K562 (cell line): ENCODE data around the gene BMP2. TPM values are rescaled to one million over a fixed set of nuclear protein-coding genes. Genes with fewer than 3 reads are reported as not detected.

Source experiments
- ATAC-seq: fragments of 200-7000 bp; cut with Tn5 transposase; 3 replicates; pipeline ENCODE4 v1.9.1; 2020; ENCODE audit warnings: moderate library complexity
- BruUV-seq: library from RNA; stranded (reverse); fragments of 400-500 nt; replicated peaks from 2 replicates; lab custom pipeline; 2021; lab: Mats Ljungman, UMichigan
- CTCF ChIA-PET: fragments of 300-600 bp; formaldehyde crosslinking; extraction: SDS; loops from one replicate; lab custom pipeline; 2021; ENCODE audit warnings: low intra/inter-chr PET ratio; lab: Yijun Ruan, JAX
- POLR2A ChIA-PET: fragments of 300-600, 350-650 bp; sonication (Branson Sonifier 250); formaldehyde crosslinking; extraction: SDS; loops from one replicate; lab custom pipeline; 2021; ENCODE audit warnings: antibody characterized with exemption, inconsistent platforms; lab: Yijun Ruan, JAX
- DNase-seq, 4 experiments: peaks; one replicate each; pipeline versions ENCODE4 v3.0.0 to v3.0.0-alpha.2; 2011 to 2018; ENCODE audit warnings: low spot score in 3 of 4, mixed read lengths in 3 of 4; ENCODE audit errors: extremely low read depth in 1 of 4
- FAIRE-seq: peaks from 2 replicates; lab custom pipeline; 2011; peaks lifted over from hg19 to GRCh38; lab: Jason Lieb, UNC
- H2AFZ ChIP-seq: 2 replicates; pipeline ENCODE4 v1.6.0; 2011; ENCODE audit warnings: low read depth, low read length, control low read depth, inconsistent platforms
- H3K27ac ChIP-seq: fragments of 200-600 bp; 3 replicates; pipeline ENCODE4 v1.8.0; 2011; ENCODE audit warnings: low read depth, mild to moderate bottlenecking, control low read depth, inconsistent platforms, low read length, moderate library complexity, mixed read lengths; ENCODE audit errors: extremely low read depth
- H3K27me3 ChIP-seq, 2 experiments: fragments of 300-600 bp in 1 of 2; 2 replicates in 1 of 2; 3 replicates in 1 of 2; pipeline versions ENCODE4 v1.6.0 to v1.8.0; 2011; ENCODE audit warnings: inconsistent platforms in 2 of 2, low read length in 2 of 2, mild to moderate bottlenecking in 1 of 2, mixed read lengths in 1 of 2, moderate library complexity in 1 of 2; ENCODE audit not compliant: control insufficient read depth in 2 of 2, insufficient read depth in 2 of 2
- H3K36me3 ChIP-seq: fragments of 300-600 bp; 3 replicates; pipeline ENCODE4 v1.8.0; 2011; ENCODE audit warnings: mild to moderate bottlenecking, low read length, inconsistent platforms; ENCODE audit not compliant: control insufficient read depth, insufficient read depth
- H3K4me1 ChIP-seq, 2 experiments: fragments of 200-600 bp in 1 of 2; replicated peaks in 1 of 2; 2 replicates in 1 of 2; 3 replicates in 1 of 2; pipeline versions ENCODE4 v1.5.1 to v1.8.0; 2011; ENCODE audit warnings: inconsistent platforms in 2 of 2, low read length in 2 of 2, mild to moderate bottlenecking in 1 of 2, mixed read lengths in 1 of 2, moderate library complexity in 1 of 2; ENCODE audit not compliant: control insufficient read depth in 2 of 2, insufficient read depth in 2 of 2
- H3K4me2 ChIP-seq: 2 replicates; pipeline ENCODE4 v1.6.1; 2011; ENCODE audit warnings: low read length, control low read depth, inconsistent platforms, mixed read lengths; ENCODE audit not compliant: insufficient read depth
- H3K4me3 ChIP-seq: fragments of 200-600 bp; sonication (generic), shearing (Covaris generic); 2 replicates; pipeline ENCODE4 v1.5.1; 2016; ENCODE audit warnings: control low read depth, inconsistent platforms
- H3K79me2 ChIP-seq: fragments of 200-600 bp; 3 replicates; pipeline ENCODE4 v1.8.0; 2011; ENCODE audit warnings: low read length, inconsistent platforms; ENCODE audit not compliant: control insufficient read depth, insufficient read depth
- H3K9ac ChIP-seq, 2 experiments: 2 replicates each; pipeline versions ENCODE4 v1.6.0 to v1.6.1; 2011; ENCODE audit warnings: low read depth in 2 of 2, low read length in 2 of 2, control low read depth in 1 of 2, inconsistent platforms in 1 of 2, mild to moderate bottlenecking in 1 of 2, mixed read lengths in 1 of 2; ENCODE audit not compliant: insufficient read depth in 1 of 2
- H3K9me1 ChIP-seq: one replicate; pipeline ENCODE4 v1.6.0; 2011; ENCODE audit warnings: inconsistent platforms, mild to moderate bottlenecking, low read length, moderate library complexity; ENCODE audit not compliant: control insufficient read depth, insufficient read depth
- H3K9me3 ChIP-seq: replicated peaks from 2 replicates; pipeline ENCODE4 v1.5.1; 2011; ENCODE audit warnings: low read depth, low read length, inconsistent platforms; ENCODE audit not compliant: control insufficient read depth, insufficient read depth
- H4K20me1 ChIP-seq: replicated peaks from 2 replicates; pipeline ENCODE4 v1.6.1; 2011; ENCODE audit warnings: low read length, inconsistent platforms, mixed read lengths; ENCODE audit not compliant: control insufficient read depth, insufficient read depth
- ARID2 ChIP-seq: fragments of 450-650 bp; IDR thresholded peaks from 2 replicates; pipeline ENCODE4 v1.6.1; 2017; ENCODE audit warnings: antibody characterized with exemption, mild to moderate bottlenecking
- DPF2 ChIP-seq: fragments of 450-650 bp; IDR thresholded peaks from 2 replicates; pipeline ENCODE4 v1.6.1; 2016
- ELF2 ChIP-seq: fragments of 250-450 bp; sonication (Bioruptor Pico); IDR thresholded peaks from 2 replicates; pipeline ENCODE4 v1.5.0; 2021; ENCODE audit warnings: mild to moderate bottlenecking
- GTF2A2 ChIP-seq: IDR thresholded peaks from 2 replicates; pipeline ENCODE4 v1.6.1; 2016; ENCODE audit warnings: mild to moderate bottlenecking, missing genetic modification characterization, missing compliant biosample characterization
- IRF2 ChIP-seq: sonication (generic); formaldehyde crosslinking; IDR thresholded peaks from 2 replicates; pipeline ENCODE4 v1.8.1; 2022; ENCODE audit warnings: mild to moderate bottlenecking, missing genetic modification reagents
- NONO ChIP-seq, 2 experiments: fragments of 200-400 bp in 1 of 2; fragments of 450-650 bp in 1 of 2; formaldehyde crosslinking in 1 of 2; IDR thresholded peaks; 2 replicates each; pipeline ENCODE4 v1.6.1; 2017; ENCODE audit warnings: low read depth in 2 of 2, mild to moderate bottlenecking in 2 of 2, moderate library complexity in 2 of 2, low read length in 1 of 2
- PTRF ChIP-seq: fragments of 450-650 bp; IDR thresholded peaks from 2 replicates; pipeline ENCODE4 v1.6.1; 2016; ENCODE audit warnings: mild to moderate bottlenecking, missing genetic modification characterization, missing compliant biosample characterization
- RHOXF2B ChIP-seq: fragments of 250-450 bp; sonication (Bioruptor Pico); conservative IDR thresholded peaks from 2 replicates; pipeline ENCODE4 v1.5.1; 2021
- SMARCA4 ChIP-seq: fragments of 450-650 bp; IDR thresholded peaks from 2 replicates; pipeline ENCODE4 v1.6.1; 2016
- ZNF133 ChIP-seq: fragments of 250-450 bp; sonication (Bioruptor Pico); IDR thresholded peaks from 2 replicates; pipeline ENCODE4 v1.4.0; 2020; ENCODE audit warnings: mild to moderate bottlenecking
- ZNF239 ChIP-seq: fragments of 250-450 bp; sonication (Bioruptor Pico); IDR thresholded peaks from 2 replicates; pipeline ENCODE4 v1.4.0; 2020; ENCODE audit warnings: mild to moderate bottlenecking
- ZNF384 ChIP-seq: IDR thresholded peaks from 2 replicates; pipeline ENCODE4 v1.6.1; 2012; ENCODE audit warnings: low read depth, low read length, improper control_type of control experiment
- ZNF57 ChIP-seq: fragments of 450-650 bp; formaldehyde crosslinking; IDR thresholded peaks from 2 replicates; pipeline ENCODE4 v1.4.0; 2020; ENCODE audit warnings: mild to moderate bottlenecking, moderate library complexity
- ZNF668 ChIP-seq: fragments of 250-450 bp; sonication (Bioruptor Pico); IDR thresholded peaks from 2 replicates; pipeline ENCODE4 v1.8.0; 2022; ENCODE audit warnings: mild to moderate bottlenecking, inconsistent platforms
- WGBS: fragments of 100-300 bp; shearing (Covaris generic); methylation state at CpG from one replicate; pipeline ENCODE4 v1.1.6; 2016; ENCODE audit warnings: low coverage, mixed read lengths; ENCODE audit not compliant: insufficient coverage; ENCODE audit errors: missing lambda C conversion rate; 5-methylcytosine and 5-hydroxymethylcytosine counted together
- in situ Hi-C: fragments of 300-500 bp; cut with MboI; formaldehyde crosslinking; loops from 4 replicates; pipeline ENCODE4 v1.15.0; 2018; ENCODE audit warnings: inconsistent platforms, mixed read lengths
- intact Hi-C: fragments of 100-400 bp; cut with micrococcal nuclease; formaldehyde crosslinking; loops from 2 replicates; pipeline ENCODE4 v1.14.2; 2022
- polyA plus RNA-seq, 8 experiments: library from polyadenylated mRNA; depleted of rRNA in 4 of 8; stranded (reverse) in 5 of 8; unstranded in 3 of 8; fragments of >200 nt; fragmentation: Nextera tagmentation in 2 of 8; fragmentation: Illumina TruSeq in 1 of 8; extraction: Ambion mirVana in 2 of 8; extraction: Trizol in 1 of 8; gene quantifications; 2 replicates each; pipeline versions ENCODE4 v1.2.1 to v1.2.3, GENCODE V29; 2011 to 2014; ENCODE audit warnings: inconsistent platforms in 1 of 8, missing spikeins in 1 of 8
- total RNA-seq, 7 experiments: library from RNA; depleted of rRNA in 6 of 7; stranded (reverse); fragments of >200 nt in 6 of 7; fragmentation: Illumina TruSeq in 2 of 7; extraction: Trizol in 2 of 7; gene quantifications; 2 replicates each; pipeline versions ENCODE4 v1.2.1 to v1.2.3, GENCODE V29; 2011 to 2021; ENCODE audit warnings: low replicate concordance in 1 of 7
- TF ChIP-seq, protein P1 (sequence below): fragments of 450-650 bp; formaldehyde crosslinking; conservative IDR thresholded peaks from 2 replicates; pipeline ENCODE4 v1.4.0; 2022; ENCODE audit warnings: mild to moderate bottlenecking, missing genetic modification characterization
- TF ChIP-seq, protein P2 (sequence below): sonication (generic); formaldehyde crosslinking; IDR thresholded peaks from 2 replicates; pipeline ENCODE4 v1.4.0; 2020; ENCODE audit warnings: mild to moderate bottlenecking, missing genetic modification reagents

The BMP2 gene
- total and polyA plus RNA-seq, 9 of the 15 experiments (the other 6 are each of a cell fraction or from before 2014, with no cell fraction given), result 0.01 to 0.07 (median 0.03) TPM; not detected in 5

DNA sequence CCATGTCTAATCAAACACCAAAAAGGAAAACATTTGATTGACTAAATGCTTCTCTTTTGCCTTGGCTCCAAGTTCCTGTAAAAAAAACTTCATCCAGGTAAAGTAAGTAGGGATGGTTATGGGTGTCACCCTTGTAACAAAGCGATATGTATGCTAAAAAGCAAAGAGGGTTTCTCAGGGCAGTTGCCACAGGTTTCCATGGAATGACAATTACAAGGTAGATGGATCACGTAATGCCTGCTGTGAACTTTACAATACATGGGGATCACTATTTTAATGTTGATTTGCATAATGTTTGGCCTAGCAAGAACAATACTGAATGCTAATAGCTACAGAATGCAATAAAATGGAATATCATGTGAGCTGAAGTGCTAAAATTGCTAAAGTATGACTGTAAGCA, 2.9 kb upstream of the BMP2 start:
- ChIA-PET CTCF (no interaction called here), POLR2A (no interaction called here)
- 0% methylated on average over 2 of the region's 2 CpGs for WGBS
- no peak for FAIRE-seq
- in situ Hi-C loops (no loop called here), intact Hi-C loops (loop anchor here (5.0 to 10.0 kb wide), 2 partner anchors 1160 to 1958 kb away; no protein-coding TSS in a partner anchor)
- Histone ChIP-seq H3K27me3 (no peaks in the 10 kb centered on the region; a peak in 1 of 5 replicates), H2AFZ (no peak overlapping the region), H3K4me3 (no peak overlapping the region), H3K36me3 (no peaks in the 10 kb centered on the region), H3K4me1 (peaks cover 0 to 9% of the 10 kb centered on the region in 2 experiments; a peak in 1 of 5 replicates), H3K79me2 (no peaks in the 10 kb centered on the region), H3K9me1 (no peaks in the 10 kb centered on the region)
- no peak for ATAC-seq
- DNase-seq, result no peak
- no TSS peak for BruUV-seq
- TF ChIP-seq, protein P1, sequence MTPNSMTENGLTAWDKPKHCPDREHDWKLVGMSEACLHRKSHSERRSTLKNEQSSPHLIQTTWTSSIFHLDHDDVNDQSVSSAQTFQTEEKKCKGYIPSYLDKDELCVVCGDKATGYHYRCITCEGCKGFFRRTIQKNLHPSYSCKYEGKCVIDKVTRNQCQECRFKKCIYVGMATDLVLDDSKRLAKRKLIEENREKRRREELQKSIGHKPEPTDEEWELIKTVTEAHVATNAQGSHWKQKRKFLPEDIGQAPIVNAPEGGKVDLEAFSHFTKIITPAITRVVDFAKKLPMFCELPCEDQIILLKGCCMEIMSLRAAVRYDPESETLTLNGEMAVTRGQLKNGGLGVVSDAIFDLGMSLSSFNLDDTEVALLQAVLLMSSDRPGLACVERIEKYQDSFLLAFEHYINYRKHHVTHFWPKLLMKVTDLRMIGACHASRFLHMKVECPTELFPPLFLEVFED (CRISPR knock-in tag), result no peak
- TF ChIP-seq ZNF133, result no peak
- no peak for TF ChIP-seq PTRF
- TF ChIP-seq NONO (IDR thresholded peaks at IDR 0.05; ENCODE audit: low read depth in 2 of 2, low read length in 1 of 2), result no peak
- no peak for TF ChIP-seq GTF2A2 (tag)
- TF ChIP-seq RHOXF2B, result no peak
- no peak for TF ChIP-seq DPF2
- no peak for TF ChIP-seq SMARCA4
- no peak for TF ChIP-seq ZNF57 (CRISPR knock-in tag)
- TF ChIP-seq ARID2, result no peak
- TF ChIP-seq IRF2 (CRISPR knock-in tag), result no peak
- no peak for TF ChIP-seq ZNF384
- no peak for TF ChIP-seq ELF2 (CRISPR knock-in tag)
- TF ChIP-seq ZNF668, result no peak
- TF ChIP-seq, protein P2, sequence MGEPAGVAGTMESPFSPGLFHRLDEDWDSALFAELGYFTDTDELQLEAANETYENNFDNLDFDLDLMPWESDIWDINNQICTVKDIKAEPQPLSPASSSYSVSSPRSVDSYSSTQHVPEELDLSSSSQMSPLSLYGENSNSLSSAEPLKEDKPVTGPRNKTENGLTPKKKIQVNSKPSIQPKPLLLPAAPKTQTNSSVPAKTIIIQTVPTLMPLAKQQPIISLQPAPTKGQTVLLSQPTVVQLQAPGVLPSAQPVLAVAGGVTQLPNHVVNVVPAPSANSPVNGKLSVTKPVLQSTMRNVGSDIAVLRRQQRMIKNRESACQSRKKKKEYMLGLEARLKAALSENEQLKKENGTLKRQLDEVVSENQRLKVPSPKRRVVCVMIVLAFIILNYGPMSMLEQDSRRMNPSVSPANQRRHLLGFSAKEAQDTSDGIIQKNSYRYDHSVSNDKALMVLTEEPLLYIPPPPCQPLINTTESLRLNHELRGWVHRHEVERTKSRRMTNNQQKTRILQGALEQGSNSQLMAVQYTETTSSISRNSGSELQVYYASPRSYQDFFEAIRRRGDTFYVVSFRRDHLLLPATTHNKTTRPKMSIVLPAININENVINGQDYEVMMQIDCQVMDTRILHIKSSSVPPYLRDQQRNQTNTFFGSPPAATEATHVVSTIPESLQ (CRISPR knock-in tag), result no peak
- TF ChIP-seq ZNF239 (CRISPR knock-in tag), result no peak
- TF ChIP-seq, all 486 proteins: peak for 0
- no peaks in the 10 kb centered on the region for H3K9me3 ChIP-seq
- no peak overlapping the region for H3K4me2 ChIP-seq
- H4K20me1 ChIP-seq, result no peaks in the 10 kb centered on the region
- H3K27ac ChIP-seq, result no peak overlapping the region
- no peak overlapping the region for H3K9ac ChIP-seq
